CD4-positive, alpha-beta T cell treated with Interleukin-6 at 100 ng/mL for 8 hours (primary cell): ENCODE data around the gene EPHB4.
"Not testable (repeated sequence)": the region's sequence is repeated elsewhere in the genome, so short reads cannot be mapped to it uniquely, and the experiment has no call there.

Experiments used
- DNase-seq: peaks from one replicate; pipeline ENCODE4 v3.0.0-alpha.2; 2020; ENCODE audit warnings: mixed read lengths, low spot score

EPHB4 gene

DNA sequence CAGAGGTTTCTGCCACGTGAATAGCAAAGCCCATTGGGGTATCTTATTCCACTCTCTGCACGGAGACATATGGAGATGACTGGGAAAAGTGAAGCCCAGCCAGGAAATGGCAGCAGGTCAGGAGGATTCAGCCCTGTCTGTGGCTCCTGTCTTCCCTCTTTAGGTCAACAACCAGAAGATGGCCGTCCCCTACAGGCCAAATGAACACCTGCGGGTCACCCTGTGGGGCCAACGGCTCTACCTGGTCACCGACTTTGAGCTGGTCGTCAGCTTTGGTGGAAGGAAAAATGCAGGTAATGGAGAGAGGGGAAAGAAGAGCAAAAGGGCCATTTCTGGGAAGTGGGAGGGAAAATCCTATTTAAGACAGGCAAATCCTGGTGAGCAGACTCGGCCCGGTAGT lies 38.3 kb downstream of the EPHB4 start:
- no peak for DNase-seq

- no peak for DNase-seq
Observed at GRCh38 chr7:100786323-100786722, 41.0 kb downstream of the EPHB4 start.

GRCh38 chr7:100785878-100786277 lies 41.4 kb downstream of the EPHB4 start:
- no peak for DNase-seq

GRCh38 chr7:100783804-100784203 lies 43.5 kb downstream of the EPHB4 start:
- DNase-seq = no peak

DNA sequence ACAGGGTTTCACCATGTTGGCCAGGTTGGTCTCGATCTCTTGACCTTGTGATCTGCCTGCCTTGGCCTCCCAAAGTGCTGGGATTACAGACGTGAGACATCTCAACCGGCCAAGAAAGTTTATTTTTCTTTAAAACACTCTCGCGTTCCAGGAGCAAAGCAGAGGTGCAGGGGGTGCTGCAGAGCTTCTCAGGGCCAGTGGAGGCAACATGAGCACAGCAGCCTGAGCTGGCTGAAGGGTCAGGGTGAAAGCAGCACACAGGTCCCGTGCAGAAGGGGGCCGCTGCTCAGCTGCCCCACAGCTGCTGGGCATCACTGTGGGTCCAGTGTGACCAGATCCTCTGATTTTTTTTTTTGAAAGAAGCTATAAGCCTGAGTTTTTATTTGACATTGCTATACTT lies 46.1 kb downstream of the EPHB4 start:
- DNase-seq = no peak

- no peak for DNase-seq
Observed at GRCh38 chr7:100779359-100779758, 48.0 kb downstream of the EPHB4 start.

DNA sequence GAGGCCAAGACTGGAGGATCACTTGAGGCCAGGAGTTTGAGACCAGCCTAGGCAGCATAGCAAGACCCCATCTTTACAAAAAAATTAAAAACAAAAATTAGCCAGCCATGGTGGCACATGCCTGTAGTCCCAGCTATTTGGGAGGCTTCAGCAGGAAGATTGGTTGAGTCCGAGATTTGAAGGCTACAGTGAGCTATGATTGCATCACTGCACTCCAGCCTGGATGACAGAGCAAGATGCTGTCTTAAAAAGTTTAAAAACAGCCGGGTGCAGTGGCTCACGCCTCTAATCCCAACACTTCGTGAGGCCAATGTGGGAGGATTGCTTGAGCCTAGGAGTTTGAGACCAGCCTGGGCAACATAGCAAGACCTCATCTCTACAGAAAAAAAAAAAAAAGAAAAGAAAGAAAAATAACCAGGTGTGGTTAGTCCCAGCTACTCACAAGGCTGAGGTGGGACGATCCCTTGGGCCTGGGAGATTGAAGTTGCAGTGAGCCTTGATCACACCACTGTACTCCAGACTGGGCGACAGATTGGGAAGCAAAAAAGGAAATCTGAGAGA lies 49.2 kb downstream of the EPHB4 start:
- DNase-seq = no peak

DNA sequence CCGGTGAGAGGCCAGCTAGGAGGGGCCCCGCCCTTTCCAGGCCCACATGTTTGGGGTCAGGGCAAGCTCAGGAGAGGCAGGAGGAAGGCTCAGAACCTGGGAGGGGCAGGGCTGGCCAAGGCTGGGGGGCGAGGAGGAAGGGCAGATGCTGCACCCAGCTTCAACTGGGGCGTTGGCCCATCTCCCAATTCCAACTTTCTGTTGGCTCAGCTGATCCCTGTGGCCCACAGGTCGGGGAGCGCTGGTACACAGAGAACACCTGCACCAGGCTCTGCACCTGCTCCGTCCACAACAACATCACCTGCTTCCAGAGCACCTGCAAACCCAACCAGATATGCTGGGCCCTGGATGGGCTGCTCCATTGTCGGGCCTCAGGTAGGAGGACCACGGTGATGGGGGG lies 53.8 kb downstream of the EPHB4 start:
- DNase-seq = no peak

DNA sequence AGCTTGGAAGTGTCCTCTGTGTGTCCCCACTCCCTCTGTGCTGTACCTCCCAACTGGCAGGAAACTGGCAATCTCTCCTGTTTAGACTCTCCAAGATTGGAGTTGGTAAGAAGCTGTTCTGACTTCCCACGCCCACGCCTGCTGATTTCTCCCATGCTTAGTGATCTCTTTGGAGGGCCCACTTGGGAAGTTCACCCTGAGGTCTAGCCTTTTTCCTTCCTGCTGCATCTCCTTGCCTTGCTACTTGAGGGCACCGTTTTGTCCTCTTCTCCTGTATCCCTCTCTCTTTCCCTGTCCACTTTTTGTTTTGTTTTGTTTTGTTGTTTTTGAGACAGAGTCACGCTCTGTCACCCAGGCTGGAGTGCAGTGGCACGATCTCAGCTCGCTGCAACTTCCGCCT lies 58.5 kb downstream of the EPHB4 start:
- no peak for DNase-seq

GRCh38 chr7:100765250-100765649 lies 62.1 kb downstream of the EPHB4 start:
- DNase-seq = no peak

DNA sequence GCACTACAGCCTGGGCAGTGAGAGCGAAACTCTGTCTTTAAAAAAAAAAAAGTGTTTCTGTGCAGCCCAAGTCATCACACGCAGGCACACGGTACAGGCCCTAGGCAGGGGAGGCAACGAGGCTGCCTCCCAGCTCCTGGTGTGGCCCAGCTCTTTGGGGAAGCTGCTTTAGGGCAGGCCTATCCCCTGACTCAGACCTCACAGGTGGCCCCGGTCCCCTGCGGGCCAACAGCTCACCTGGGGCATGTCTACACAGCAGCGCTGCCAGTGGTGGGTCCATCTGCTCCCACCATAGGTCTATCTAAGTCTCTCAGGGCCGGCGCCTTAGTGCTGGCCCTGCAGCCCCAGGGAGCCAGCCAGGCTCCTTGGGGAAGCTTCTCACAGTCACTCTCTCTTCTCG lies 62.5 kb downstream of the EPHB4 start:
- DNase-seq = no peak

- no peak for DNase-seq
Observed at GRCh38 chr7:100763556-100764140, 63.7 kb downstream of the EPHB4 start.

GRCh38 chr7:100762841-100763240 lies 64.5 kb downstream of the EPHB4 start:
- DNase-seq = not testable (repeated sequence)

GRCh38 chr7:100759357-100760171 lies 67.8 kb downstream of the EPHB4 start:
- DNase-seq = no peak

GRCh38 chr7:100753750-100754149 lies 73.6 kb downstream of the EPHB4 start:
- no peak for DNase-seq

GRCh38 chr7:100752994-100753393 lies 74.3 kb downstream of the EPHB4 start:
- no peak for DNase-seq
